ENCODE measurements around the gene ANO3. TPM values are rescaled to one million over a fixed set of nuclear protein-coding genes. Genes with fewer than 3 reads are reported as not detected.

Gene ANO3
- total RNA-seq = not detected in 2 replicates

GRCh38 chr11:26331911-26332571 lies at the start of gene ANO3:
TSS of gene ANO3 (plus strand) at chr11:26332130. CDS start at chr11:26332276, 146 bp downstream.

GRCh38 chr11:26571861-26572654 lies 240.1 kb downstream of the ANO3 start, which contains the start of gene MUC15:
TSS of gene MUC15 (minus strand) at chr11:26572263. CDS start at chr11:26567094, 5,169 bp downstream.

Other genes with a start within 250 kb of the ANO3 start
- not detected in 2 replicates for gene MUC15, start 240.1 kb downstream of the ANO3 start, total RNA-seq